DMS153 (cell line): ENCODE results near the gene CCS.
"Not testable (repeated sequence)": the region's sequence is repeated elsewhere in the genome, so short reads cannot be mapped to it uniquely, and the experiment has no call there.

Experiments used
- DNase-seq: peaks from one replicate; lab custom pipeline; 2025; lab: John Stamatoyannopoulos, UW

The CCS gene

DNA sequence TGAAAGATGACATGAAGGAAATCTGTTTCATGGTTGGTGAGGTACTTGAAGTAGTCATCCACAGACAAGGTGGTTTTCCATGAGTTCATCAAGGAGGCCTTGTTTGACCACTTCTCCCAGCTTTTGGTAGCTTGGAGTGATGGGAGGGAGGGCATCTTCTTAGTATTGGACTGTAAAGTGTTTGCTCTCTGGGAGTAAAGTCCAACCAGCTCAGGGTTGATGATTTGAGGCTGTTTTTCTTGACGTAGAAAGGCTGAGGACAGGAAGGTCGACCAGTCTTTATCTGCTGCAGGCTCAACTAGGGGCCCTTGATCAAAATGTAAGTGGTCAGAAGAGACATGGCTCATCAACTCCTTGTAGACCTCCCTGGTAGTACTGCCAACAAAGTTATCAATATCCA, 1.8 kb upstream of the CCS start:
- no peak for DNase-seq

- no peak for DNase-seq
Measured at GRCh38 chr11:66593303-66593635, 284 bp downstream of the CCS start.

DNA sequence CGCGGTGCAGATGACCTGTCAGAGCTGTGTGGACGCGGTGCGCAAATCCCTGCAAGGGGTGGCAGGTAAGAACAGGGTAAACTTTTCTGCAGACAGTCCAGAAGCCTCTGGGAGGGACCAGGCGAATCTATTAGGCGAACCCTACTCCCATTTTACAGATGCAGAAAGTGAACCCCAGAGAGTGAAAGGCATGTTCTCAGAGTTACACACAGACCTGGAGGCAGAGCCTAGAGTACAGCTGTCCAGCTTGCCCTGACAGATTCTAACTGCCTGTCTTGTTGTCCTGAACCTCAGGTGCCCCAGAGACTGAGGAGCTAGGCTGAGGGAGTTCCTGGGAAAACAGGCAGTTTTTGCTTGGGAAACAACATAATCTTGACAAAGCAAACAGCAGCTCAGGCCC, 665 bp downstream of the CCS start:
- no peak for DNase-seq

DNA sequence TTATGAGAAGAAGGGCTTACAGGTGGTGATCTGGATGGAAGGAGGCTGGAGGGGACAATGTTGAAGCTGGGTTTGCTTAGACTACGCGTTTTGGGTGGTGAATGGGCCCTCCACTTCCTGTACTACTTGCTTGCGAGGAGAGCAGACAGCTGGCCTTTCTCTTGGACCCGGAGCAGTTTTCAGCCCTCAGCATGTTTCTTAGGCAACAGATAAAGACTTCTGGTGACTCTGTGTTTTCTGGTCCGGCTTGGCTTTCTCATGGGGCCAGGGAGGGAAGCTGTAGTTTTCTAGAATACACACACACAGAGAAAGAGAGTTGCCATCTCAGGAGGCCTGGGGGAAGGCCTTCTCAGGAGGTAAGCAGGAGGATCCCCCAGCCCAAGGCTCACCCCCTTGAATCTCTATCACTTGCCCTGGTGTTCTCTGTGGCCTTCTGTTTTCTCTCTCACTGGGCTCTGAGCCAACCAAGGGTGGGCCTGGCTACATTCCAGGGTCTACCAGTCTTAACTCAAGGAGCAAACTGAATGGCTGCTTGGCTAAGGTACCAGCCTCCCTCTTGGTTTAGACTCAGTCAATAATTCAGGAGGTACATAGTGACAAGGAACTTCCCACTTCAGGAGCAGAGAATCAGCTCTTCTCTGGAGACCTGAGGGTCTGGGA, 2.4 kb downstream of the CCS start:
- no peak for DNase-seq

- no peak for DNase-seq
Measured at GRCh38 chr11:66598993-66599392, 6.0 kb downstream of the CCS start.

DNA sequence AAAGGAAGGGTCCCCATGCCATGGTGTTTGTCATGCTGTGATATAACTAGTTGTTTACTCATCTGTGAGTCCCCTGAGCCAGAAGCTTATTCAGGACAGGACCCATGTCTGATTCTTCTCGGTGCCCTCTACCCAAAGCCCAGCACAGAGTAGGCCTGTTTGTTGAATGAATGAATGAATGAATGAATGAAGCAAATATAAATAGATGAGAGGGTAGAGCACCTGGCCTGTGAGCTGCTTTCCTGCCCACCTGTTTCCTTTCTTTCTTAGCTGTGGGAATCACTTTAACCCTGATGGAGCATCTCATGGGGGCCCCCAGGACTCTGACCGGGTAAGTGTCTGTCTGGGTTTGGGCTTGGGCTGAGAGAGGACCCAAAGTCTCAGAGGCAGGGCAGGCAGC, 7.2 kb downstream of the CCS start:
- no peak for DNase-seq

GRCh38 chr11:66600631-66601233, 7.7 kb downstream of the CCS start:
- no peak for DNase-seq

DNA sequence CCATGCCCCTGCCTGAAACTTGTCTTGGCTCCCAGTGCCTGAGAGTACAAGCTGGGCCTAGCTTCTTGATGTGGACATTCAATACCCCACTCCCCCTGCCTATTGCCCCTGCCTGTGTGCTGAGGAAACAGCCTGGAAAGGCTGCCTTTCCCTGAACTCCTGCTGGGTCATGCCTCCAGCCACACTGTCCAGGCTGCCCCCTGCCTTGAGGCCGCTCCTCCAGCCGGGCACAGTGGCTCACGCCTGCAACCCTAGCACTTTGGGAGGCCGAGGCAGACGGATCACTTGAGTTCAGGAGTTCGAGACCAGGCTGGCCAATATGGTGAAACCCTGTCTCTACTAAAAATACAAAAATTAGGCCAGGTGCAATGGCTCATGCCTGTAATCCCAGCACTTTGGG, 10.1 kb downstream of the CCS start:
- DNase-seq, result no peak

- no peak for DNase-seq
Measured at GRCh38 chr11:66604155-66604554, 11.2 kb downstream of the CCS start.

DNA sequence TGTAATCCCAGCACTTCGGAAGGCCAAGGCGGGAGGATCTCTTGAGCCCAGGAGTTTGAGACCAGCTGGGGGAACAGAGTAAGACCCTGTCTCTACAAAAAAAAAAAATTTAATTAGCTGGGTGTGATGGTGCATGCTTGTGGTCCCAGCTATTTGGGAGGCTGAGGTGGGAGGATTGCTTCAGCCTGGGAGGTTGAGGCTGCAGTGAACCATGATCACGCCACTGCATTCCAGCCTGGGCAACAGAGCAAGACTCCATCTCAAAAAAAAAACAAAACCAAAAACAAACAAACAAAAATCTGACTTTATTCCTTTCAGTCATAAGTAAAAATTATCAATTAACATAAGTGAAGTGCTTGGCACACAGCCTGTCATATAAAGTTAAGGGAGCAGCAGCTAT, 13.6 kb downstream of the CCS start:
- not testable (repeated sequence) for DNase-seq

- no peak for DNase-seq
Measured at GRCh38 chr11:66607126-66607834, 14.3 kb downstream of the CCS start.

GRCh38 chr11:66609721-66610617, 17.0 kb downstream of the CCS start:
- no peak for DNase-seq

DNA sequence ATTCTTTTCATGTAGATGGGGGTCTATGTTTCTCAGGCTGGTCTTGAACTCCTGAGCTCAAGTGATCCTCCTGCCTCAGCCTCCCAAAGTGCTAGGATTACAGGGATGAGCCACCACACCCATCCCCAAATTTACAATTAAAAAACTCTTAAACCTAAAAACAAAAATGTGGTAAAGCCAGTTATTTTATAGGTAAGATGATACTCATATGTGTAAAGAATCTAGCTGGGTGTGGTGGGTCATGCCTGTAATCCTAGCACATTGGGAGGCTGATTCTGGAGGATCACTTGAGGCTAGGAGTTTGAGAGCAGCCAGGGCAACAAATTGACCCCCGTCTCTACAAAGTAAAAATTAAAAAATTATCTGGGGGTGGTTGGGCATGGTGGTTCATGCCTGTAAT, 19.5 kb downstream of the CCS start:
- no peak for DNase-seq

- DNase-seq, result no peak
Measured at GRCh38 chr11:66614073-66614472, 21.1 kb downstream of the CCS start.

- DNase-seq, result peak; percentile 98
Measured at GRCh38 chr11:66616379-66617154, 23.6 kb downstream of the CCS start, which contains the start of gene RBM14. Gene RBM14 (plus strand): TSS chr11:66616630. CDS start chr11:66616721, 91 bp downstream.

DNA sequence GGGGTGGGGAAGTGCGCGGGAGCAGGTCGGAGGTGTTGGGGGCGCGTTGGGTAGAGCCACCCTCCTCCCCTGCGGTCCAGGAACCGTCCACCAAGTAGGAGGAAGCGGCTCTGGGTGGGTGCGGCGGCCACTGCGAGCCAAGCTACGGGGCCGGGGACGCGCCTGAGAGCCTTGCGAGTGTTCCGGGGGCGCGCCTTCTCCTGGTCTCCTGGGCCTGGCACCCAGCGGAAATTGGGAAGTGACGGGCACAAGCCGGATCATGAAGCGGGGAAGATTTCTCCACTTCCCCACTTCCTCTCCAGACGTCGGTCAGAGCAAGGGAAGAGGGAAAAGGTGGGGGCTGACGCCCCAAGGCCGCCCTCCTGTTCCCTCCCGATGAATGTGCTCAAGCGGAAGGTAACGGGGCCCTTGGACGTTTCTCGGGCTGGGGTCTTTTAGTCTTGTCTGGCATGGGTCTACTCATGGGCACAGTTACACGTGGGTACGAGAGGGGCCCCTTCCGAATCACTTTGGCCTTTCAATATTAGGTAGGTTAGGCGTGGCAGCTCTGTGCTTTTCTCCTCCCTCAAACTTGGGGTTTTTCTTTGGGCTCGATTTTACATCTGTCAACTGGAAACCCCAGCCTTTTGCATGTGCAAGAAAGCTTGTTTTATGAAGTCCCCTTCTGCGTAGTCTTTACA, 24.3 kb downstream of the CCS start:
- DNase-seq, result no peak

- DNase-seq, result no peak
Measured at GRCh38 chr11:66619080-66619554, 26.1 kb downstream of the CCS start.

DNA sequence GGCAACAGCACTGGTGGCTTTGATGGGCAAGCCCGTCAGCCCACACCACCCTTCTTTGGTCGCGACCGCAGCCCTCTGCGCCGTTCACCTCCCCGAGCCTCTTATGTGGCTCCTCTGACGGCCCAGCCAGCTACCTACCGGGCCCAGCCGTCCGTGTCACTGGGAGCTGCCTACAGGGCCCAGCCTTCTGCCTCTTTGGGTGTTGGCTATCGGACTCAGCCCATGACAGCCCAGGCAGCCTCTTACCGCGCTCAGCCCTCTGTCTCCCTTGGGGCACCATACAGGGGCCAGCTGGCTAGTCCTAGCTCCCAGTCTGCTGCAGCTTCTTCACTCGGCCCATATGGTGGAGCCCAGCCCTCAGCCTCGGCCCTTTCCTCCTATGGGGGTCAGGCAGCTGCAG, 31.5 kb downstream of the CCS start:
- DNase-seq, result no peak

- DNase-seq, result no peak
Measured at GRCh38 chr11:66625041-66625751, 32.2 kb downstream of the CCS start.

DNA sequence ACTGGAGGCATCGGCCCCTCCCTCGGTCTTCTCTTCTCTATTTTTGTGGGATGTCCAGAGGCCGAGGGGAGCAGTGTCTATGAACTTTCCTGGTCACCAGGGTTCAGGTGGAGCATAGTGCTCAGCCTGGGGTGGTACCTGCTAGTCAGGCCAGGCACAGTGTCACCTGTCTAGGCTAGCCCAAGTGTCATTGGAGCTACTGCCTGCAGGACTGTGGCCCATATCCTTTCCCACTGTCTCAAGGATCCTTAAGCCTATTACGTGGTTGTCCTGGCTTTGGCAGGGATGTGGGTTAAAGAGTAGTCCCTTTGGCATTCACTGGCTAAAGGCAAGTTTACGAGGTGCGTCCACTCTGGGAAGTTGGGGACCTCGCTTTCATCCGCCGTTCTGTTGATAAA, 32.8 kb downstream of the CCS start:
- DNase-seq, result no peak
